ENCODE results near the gene GFPT1. TPM values are rescaled to one million over a fixed set of nuclear protein-coding genes. Genes with fewer than 3 reads are reported as not detected.

Gene GFPT1
- total RNA-seq, 1 donor from 2014 or later: 52.2 TPM

DNA sequence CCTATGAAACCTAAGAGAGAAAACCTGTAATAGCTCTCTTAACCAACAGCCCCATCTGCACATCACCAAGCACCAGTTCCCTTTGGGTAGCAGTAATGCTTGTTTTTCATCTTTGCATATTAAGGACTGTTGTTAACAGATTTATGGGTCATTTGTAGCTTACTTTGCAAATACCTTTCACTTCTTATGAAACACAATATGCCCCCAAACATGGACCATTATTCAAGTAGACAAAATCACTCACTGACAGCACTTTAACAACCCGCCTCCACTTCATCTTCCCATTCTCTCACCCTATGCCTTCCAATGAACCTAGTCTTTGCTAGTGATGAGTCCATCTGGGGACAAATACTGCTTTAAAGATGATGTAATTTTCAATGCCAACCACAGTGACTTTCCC is 64.4 kb downstream of the GFPT1 start:
- DNase-seq (ENCODE audit: low spot score): no peak

DNA sequence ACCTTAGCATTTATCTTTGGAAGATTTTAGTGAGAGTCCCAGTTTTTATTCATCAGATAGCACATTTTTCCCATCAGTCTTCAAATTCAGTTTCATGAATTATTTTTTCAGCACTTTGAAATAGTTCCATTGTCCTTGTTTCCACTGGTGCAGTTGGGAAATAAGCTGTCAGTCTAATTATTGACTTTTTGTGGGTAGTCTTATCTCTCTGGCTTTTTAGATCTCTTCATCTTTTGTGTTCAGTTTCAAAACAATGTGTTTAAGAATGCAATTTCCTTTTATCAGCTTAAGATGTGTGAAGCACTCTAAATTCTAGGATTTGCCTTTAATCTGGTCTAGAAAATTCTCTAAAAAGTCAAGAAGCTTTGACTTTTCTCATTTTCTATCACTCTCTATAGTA is 70.5 kb downstream of the GFPT1 start:
- DNase-seq (ENCODE audit: low spot score): no peak

DNA sequence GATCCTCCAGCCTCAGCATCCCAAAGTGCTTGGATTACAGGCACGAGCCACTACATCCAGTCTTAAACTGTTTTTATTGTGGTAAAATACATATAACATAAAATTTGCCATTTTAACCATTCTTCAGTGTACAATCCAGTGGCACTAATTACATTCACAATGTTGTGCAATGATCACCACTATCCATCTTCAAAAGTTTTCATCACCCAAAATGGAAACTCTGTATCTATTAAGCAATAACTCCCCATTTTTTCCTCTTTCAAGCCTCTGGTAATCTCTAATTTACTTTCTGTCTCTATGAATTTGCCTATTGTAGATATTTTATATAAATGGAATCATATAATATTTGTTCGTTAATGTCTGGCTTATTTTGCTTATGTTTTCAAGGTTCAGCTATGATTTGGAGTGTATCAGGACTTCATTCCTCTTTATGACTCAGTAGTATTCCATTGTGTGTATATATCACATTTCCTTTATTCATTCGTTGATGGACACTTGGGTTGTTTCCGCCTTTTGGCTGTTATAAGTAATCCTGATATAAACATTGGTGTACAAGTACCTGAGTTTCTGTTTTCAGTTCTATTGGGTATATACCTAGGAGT is 71.8 kb downstream of the GFPT1 start:
- DNase-seq (ENCODE audit: low spot score): no peak

DNA sequence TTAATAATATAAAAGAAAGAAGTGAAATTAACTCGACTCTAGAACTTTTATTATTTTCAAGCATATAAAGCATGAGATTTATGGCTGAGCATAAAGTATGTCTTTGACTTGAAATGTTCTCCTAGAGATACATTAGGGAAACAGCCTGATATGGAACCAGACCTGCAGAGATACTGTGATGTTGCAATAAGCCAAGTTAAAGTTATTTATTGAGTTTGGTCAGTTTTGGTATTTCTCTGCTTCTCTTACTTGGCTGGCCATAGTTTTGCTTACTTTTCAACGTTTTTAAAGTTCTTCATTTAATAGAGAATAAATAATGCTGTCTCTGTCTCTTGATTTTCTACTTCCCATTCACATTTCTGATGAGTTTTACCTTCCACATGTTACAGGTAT is 76.0 kb downstream of the GFPT1 start:
- DNase-seq (ENCODE audit: low spot score): peak; percentile 68

DNA sequence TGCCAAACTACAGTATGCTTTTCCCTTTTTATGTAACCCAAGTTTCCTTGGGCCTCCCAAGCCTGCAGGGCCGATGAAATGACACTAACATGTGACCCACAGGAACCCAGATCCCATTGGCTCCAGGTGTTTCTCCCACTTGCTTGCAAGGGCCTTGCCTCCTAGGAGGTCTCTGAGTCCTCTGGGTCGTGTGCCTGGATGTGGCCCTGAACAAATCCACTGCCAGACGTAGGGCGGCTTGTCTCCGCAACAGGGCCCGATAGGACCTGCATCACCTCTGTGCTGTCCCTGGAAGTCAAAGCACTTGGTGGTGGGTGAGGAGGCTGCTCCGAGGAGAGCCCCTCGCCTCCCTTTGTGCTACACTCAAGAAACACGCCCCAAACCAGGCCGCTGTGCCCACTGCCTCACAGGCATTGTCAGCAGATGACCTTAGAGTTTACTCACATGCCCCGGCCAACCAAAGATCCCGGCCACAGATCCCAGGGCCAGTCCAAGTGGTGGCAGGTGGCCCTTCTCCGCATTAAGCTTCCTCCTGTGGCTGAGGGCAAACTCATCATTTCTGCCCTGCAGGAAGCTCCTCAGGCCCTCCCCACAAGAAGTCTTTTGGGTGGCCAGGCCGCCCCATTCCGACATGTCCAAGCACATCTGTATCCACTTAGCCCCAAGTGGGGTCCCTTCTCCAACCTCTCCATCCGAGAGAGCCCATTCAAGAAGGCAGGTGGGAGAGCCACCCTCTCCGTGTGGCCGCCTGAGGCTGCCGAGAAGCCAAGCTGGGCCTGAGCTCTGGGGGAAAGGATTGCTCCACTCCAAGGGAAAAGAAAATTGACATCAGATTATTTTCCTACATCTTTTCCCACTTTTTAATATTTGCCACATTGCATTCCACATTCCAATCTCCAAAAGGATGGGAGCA is 76.7 kb downstream of the GFPT1 start:
- no peak for DNase-seq (ENCODE audit: low spot score)

DNA sequence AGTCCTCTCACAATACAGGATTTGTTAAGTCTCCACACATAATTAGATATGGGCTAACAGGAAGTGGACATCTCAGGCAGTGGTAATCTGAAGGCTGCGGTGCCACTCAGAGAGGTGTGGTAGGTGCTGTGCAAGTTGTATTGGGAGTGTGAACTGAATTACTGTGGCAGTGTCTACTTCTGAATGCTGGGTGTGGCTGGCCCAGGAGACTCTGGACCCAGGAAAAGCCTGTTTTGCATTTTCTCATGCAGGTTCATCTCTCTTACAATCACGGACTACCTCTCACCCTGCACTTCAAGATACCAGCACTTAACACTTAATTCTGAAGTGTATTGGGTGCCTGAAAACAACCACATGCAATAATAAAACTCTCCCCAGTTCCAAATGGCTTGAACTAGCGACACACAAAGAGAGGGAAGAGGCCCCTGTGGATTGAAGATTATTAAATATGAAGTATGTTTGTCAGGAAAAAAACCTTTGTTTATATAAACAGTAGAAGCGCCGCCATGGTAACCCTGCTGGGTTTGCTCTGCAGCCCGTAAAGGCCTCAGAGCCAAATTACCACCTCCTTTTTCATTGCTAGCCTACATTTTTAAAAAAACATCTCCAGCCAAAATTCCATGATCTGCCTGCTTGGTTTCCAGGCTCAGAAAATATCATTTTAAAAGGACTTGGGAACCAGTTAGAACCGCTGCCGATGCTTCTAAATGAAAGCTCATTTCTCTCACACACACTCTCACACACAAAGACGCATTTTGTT is 77.5 kb downstream of the GFPT1 start:
- DNase-seq (ENCODE audit: low spot score): peak; percentile 79

DNA sequence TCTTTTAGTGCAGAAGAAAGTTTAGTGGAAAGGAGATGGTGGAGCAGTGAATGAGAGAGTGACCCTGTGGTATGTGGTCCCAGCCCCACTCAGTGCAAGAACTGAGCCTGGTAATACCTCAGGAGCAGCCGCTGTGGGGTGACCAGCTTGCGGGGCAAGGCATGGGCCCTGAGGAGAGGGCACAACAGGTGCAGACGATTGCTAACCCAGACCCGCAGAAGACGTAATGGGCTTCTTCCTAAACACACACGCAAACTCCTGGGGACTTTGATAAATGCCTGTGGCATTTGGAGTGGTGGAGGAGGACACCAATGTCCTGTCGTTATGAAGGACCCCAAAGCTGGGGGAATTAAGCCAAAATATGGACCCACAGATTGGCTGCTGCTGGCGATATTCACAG is 78.7 kb downstream of the GFPT1 start:
- DNase-seq (ENCODE audit: low spot score): no peak

DNA sequence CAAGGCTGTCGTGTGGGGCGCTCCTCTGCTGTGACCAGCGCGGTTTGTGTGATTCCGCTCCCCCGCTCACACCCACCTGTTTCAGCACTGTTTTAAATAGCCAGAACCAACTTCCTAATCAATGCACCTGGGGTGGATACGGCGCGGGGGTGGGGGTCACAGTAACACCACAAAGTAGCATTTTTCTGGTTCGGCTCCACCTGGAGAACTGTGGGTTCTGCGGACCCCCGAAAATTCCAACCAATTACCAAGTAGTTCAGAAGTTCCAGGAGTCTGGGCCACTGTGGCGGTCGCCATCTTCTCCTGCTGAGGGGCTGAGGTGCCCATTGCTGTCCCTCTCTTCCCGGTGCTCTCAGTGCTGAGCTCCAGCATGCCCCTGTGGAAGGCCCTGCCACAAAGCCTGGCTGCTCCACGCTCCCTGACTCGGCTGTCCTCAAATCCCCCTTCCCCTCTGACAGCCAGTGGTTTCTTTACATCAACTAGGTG is 79.4 kb downstream of the GFPT1 start:
- DNase-seq (ENCODE audit: low spot score): no peak

DNA sequence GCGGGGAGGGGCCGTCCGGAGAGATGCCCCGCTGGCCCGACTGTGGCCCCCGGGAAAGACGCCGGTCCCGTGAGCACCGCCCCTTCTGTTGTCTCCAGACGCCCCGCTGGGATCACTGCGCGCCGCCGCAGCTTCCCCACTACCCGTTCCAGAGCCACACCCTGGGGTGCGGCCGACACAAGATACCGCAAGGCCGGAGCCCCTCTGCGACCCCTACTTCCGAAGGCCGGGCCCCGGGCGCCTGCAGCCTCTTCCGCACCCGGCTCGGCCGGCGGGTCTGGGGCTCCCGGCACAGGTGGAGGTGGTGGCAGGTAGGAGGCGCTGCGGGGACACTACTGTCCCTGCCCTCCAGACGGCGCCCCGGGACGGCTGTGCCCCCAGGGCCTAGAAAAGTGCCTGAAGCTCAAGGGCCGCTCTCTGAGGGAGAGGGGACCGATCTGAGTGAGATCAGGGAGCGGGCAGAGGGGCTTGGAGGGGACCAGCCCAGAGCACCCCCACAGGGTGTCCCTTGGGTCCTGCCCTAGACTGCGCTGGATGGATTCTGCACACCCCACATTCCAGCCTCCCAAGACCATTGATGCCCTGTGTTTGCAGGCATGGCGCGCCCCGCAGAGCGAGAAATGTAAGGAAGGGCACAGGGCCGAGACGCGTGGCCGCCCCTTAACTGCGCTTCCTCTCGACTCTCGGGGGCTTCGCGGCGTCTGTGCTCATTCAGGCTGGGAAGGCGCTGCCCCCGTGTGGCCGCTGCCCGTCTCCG is 80.0 kb downstream of the GFPT1 start:
- DNase-seq (ENCODE audit: low spot score): peak; percentile 90

DNA sequence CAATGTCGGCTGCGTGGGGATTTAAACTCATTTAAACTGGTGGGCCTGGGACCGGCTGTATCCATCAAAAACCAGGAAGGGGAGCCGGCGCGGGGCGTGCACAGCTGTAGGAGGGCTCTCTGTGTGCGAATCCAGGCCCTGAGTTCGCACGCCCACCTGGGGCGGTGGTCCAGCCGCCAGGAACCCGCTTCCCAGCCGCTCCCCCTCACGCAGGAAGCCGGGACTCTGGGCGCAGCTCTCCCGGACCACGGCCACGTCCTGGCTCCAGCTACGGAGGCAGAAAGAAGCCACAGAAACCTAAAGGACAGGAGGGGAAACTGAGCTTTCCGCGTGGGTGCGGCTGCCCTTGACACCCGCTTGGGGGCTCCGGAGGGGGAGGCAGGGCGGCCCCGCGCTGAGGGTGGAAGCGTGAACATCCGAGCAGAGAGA is 80.6 kb downstream of the GFPT1 start:
- DNase-seq (ENCODE audit: low spot score): peak; percentile 57

DNA sequence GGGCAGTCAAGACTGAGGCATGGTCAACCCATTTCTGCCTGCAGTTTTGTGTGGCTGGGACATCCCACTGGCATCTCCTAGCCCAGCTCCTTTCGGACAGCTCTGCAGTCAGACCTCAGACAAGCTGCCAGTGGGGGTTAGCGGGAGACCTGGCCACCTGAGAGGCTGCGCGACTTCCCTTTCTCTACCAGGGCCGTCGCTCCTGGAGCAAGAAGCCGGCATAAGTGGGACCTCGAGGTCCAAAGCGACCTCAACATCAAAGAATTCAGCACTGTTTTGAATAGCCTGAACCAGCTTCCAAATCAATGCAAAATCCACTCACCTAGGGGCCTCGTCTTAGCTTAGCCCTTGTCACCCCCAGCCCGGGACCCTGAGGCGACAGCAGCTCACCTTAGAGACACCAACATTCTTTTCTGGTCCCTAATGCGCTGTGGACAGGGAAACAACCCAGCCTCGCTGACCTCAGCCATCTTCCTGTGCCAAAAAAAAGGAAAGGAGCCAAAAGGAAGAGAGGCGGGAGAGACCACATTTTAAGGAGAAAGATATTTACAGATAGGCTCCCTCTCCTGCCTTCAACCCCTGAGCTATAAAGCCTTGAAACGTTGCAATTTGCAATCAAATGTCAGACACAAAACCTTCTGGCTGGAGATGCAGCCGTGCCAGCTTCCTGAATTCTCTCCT is 81.2 kb downstream of the GFPT1 start:
- peak; percentile 60 for DNase-seq (ENCODE audit: low spot score)

DNA sequence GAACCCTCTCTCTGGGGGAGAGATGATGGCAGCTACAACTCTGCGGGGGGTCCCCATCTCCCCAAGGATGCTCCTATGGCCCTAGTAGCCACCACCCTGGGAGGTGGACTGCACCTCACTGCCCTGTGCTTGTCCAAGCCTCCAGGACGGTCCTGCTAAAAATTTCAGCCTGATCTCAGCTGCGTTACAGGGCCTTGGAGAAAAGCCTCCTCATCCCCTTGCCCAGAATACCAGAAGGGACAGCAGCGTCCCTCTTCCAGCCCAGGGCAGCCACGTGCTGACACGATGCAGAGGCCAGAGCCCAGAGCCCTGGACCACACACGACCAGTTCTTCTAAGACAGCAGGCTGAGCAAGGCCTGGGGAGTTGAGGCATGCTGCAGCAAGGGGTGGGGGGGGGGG is 81.9 kb downstream of the GFPT1 start:
- no peak for DNase-seq (ENCODE audit: low spot score)

DNA sequence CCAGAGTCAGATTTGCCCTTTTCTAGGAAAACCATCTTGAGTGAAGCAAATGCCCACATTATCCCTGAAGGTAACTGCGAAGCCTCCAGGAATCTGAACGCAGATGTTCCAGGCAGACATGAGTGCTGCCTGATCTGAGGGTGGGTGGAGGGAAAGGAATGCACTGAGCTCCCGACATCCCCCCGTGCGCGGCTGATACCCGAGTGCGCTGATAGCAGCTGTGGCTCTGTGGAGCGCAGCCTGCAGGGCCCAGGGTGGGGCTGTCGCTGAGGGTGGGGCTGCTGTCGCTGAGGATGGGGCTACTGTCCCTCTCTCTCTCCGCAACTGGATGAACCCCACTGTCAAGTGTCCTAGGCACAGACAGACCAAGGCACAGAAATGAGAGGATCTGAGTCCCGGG is 82.4 kb downstream of the GFPT1 start:
- DNase-seq (ENCODE audit: low spot score): peak; percentile 65

DNA sequence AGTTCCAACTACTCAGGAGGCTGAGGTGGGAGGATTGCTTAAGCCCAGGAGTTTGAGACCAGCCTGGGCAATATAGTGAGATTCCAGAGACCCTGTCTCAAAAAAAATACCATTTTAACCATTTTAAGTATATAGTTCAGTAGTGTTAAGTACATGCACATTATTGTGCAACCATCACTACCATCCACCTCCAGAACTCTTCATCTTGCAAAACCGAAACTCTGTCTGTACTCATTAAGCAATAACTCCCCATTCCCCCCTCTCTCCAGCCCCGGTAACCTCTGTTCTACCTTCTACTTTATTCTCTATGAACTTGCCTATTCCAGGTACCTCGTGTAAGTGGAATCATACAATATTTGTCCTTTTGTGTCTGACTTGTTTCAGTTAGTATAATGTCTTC is 86.4 kb downstream of the GFPT1 start:
- DNase-seq (ENCODE audit: low spot score): no peak

DNA sequence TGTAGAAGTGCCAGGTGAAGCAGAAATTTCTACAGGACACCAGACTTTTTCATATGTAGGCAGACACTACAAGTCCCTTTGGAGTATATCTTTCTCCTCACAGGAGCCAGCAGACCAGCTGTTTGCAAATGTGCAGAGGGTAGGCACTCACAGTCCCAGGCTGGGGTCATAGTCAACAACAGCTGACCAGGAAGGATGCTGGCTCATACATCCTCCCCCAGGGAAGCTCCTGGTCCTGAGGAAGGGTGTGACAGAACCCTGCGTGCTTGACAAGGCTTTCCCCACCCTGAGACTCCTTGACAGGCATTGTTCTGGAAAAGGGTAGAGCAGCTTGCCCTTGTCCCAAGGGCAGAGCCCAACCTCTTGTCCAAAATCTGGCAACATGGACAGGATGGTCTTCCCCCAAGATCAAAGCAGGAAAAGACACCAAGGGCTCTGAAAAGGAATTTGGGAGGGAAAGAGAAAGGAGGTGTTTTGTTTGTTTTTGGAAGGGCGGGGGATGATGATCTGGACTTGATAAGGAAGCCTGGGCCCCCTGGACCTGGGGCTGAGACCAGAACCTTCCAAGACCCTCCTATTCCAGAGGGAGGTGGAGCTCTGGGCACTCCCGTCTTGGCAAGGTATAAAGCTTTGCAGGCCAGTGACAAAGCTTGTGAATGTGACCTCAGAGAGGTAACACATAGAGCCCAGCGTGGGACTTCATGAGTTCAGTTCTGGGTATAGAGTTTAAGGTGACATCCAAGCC is 87.1 kb downstream of the GFPT1 start:
- no peak for DNase-seq (ENCODE audit: low spot score)

DNA sequence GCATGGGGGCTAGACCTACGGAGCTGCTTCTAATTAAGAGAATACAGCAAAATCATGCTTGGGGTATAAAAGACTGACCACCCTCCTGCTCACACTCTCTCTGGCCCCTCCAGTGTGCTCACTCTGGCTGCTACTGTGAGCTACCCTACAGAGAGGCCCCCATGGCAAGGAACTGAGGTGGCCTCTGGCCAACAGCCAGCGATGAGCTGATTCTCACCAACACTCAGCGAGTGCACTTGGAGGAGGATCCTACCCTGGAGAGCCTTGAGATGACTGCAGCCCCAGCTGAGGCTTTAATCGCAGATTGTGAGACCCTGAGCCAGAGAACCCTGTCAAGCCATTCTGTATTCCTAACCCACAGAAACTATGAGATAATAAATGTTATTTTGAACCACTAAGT is 88.2 kb downstream of the GFPT1 start:
- peak; percentile 78 for DNase-seq (ENCODE audit: low spot score)

DNA sequence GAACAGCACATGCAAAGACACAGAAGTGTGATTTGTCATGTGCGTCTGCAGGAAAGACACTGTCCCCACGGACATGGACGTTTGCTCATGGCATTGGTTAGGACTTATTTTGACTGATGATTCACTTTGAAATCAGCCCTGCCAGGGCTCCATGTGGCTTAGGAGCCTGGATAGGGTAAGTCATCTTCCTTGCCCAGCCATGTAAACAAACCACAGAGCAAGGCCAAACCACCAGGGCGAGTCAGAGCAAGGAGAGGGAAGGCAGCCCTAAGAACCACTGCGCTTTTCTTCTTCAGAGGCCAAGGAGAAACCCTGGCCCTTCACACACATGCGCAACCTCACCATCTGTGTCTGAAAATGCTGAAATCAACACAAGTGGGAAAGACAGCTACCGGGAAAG is 88.8 kb downstream of the GFPT1 start:
- no peak for DNase-seq (ENCODE audit: low spot score)

DNA sequence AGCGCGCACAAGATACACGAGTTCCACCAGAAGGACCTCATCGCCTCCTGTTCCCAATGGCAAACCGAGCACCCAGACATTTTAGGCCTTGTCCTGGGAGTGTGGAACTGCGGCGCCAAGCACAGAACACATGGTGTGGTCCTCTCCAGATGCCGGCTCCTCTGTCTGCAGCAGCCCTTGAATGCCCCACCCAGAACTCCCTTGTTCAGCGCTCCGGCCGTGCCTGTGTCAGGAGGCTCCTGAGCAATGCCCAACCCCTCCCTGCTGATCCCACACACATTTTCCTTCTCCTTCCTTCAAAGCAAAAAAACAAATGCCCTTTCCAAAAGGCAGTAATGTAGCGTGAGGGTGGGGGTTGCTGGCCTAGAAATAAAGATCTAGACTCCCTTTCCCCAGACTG is 89.8 kb downstream of the GFPT1 start:
- peak; percentile 61 for DNase-seq (ENCODE audit: low spot score)

DNA sequence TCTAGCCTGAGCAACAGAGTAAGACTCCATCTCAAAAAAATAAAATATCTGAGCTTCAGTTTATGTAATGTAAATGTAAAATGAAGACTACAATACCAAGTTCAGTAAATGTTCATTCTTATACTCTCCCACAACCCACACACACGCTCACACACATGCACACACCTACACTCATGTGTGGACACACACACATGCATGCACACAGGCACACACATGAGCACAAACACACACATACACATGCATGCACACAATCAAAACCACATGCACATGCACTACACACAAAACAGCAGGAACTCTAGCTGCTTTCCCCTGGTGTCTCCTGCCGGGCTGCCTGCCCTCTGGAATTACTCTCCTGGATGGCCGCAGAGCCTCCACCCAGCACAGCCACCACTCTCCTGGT is 90.6 kb downstream of the GFPT1 start:
- no peak for DNase-seq (ENCODE audit: low spot score)

DNA sequence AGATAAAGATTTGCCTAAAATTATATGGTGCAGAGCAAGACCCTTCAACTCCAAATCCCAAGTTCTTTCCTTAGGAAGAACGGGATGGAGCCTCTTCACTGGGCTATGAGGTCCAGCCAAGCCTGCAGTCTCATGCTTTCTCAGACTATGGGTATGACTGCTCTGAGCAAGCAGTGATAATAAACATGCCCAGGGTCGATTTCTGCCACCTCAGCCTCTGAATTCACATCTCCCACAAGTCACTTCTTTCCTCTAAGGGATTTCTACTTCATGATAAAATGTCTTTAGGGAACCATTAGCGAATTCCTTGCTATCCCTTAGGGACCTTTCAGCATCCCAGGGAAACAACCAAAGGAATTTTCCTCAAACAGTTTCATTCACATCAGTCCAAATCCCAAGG is 94.8 kb downstream of the GFPT1 start:
- DNase-seq (ENCODE audit: low spot score): no peak
